Ureter (tissue), 1 donor: Measurements from ENCODE around the gene MT2A. TPM values are rescaled to one million over a fixed set of nuclear protein-coding genes. Genes with fewer than 3 reads are reported as not detected.

Experiments
- total RNA-seq: library from RNA; stranded (reverse); gene quantifications from one replicate; pipeline ENCODE4 v1.2.4, GENCODE V29; 2023
- donor health status: DM: yes; HTN: yes; CAD: no.

The MT2A gene
- total RNA-seq, 1 donor from 2014 or later, result 113 TPM

Other genes starting within 250 kb of the MT2A start
- 97.2 TPM for gene AMFR, start 183.0 kb upstream of the MT2A start, total RNA-seq
- gene NUDT21, start 157.3 kb upstream of the MT2A start, total RNA-seq, result 128 TPM
- 44.3 TPM for gene OGFOD1, start 157.0 kb upstream of the MT2A start, total RNA-seq
- gene BBS2, start 88.6 kb upstream of the MT2A start, total RNA-seq, result 62.6 TPM
- not detected for gene MT4, start 43.5 kb upstream of the MT2A start, total RNA-seq
- 1.5 TPM for gene MT3, start 19.1 kb upstream of the MT2A start, total RNA-seq
- gene MT1E, start 17.2 kb downstream of the MT2A start, total RNA-seq, result 98.7 TPM
- 18.8 TPM for gene MT1M, start 24.1 kb downstream of the MT2A start, total RNA-seq
- gene MT1A, start 30.1 kb downstream of the MT2A start, total RNA-seq, result 22.3 TPM
- gene MT1B, start 43.3 kb downstream of the MT2A start, total RNA-seq, result not detected
- 8.7 TPM for gene MT1F, start 49.4 kb downstream of the MT2A start, total RNA-seq
- gene MT1G, start 59.5 kb downstream of the MT2A start, total RNA-seq, result 2.9 TPM
- gene MT1H, start 61.2 kb downstream of the MT2A start, total RNA-seq, result not detected
- gene MT1X, start 73.9 kb downstream of the MT2A start, total RNA-seq, result 110 TPM
- gene NUP93, start 121.5 kb downstream of the MT2A start, total RNA-seq, result 69.1 TPM